GM19463 (cell line): ENCODE results near the gene ATP8B3.
A peak's percentile ranks its signal among the peaks of the same experiment; 100 is the strongest.

Experiments used
- ATAC-seq: cut with Tn5 transposase; IDR thresholded peaks from one replicate; pipeline ENCODE4 v1.9.1; 2021; ENCODE audit warnings: mild to moderate bottlenecking, moderate library complexity; ENCODE audit not compliant: unreplicated experiment

Gene ATP8B3, protein sequence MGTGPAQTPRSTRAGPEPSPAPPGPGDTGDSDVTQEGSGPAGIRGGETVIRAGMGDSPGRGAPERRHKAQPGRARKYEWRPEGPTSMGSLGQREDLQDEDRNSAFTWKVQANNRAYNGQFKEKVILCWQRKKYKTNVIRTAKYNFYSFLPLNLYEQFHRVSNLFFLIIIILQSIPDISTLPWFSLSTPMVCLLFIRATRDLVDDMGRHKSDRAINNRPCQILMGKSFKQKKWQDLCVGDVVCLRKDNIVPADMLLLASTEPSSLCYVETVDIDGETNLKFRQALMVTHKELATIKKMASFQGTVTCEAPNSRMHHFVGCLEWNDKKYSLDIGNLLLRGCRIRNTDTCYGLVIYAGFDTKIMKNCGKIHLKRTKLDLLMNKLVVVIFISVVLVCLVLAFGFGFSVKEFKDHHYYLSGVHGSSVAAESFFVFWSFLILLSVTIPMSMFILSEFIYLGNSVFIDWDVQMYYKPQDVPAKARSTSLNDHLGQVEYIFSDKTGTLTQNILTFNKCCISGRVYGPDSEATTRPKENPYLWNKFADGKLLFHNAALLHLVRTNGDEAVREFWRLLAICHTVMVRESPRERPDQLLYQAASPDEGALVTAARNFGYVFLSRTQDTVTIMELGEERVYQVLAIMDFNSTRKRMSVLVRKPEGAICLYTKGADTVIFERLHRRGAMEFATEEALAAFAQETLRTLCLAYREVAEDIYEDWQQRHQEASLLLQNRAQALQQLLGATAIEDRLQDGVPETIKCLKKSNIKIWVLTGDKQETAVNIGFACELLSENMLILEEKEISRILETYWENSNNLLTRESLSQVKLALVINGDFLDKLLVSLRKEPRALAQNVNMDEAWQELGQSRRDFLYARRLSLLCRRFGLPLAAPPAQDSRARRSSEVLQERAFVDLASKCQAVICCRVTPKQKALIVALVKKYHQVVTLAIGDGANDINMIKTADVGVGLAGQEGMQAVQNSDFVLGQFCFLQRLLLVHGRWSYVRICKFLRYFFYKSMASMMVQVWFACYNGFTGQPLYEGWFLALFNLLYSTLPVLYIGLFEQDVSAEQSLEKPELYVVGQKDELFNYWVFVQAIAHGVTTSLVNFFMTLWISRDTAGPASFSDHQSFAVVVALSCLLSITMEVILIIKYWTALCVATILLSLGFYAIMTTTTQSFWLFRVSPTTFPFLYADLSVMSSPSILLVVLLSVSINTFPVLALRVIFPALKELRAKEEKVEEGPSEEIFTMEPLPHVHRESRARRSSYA (N-terminal part only)

GRCh38 chr19:1811942-1812425, at the start of gene ATP8B3:
ATP8B3 (minus strand) TSS chr19:1812276; CDS start chr19:1811736, 540 bp downstream.
- ATAC-seq: peak; percentile 21

- no peak for ATAC-seq
Measured at GRCh38 chr19:1861599-1862031, 49.5 kb upstream of the ATP8B3 start.

DNA sequence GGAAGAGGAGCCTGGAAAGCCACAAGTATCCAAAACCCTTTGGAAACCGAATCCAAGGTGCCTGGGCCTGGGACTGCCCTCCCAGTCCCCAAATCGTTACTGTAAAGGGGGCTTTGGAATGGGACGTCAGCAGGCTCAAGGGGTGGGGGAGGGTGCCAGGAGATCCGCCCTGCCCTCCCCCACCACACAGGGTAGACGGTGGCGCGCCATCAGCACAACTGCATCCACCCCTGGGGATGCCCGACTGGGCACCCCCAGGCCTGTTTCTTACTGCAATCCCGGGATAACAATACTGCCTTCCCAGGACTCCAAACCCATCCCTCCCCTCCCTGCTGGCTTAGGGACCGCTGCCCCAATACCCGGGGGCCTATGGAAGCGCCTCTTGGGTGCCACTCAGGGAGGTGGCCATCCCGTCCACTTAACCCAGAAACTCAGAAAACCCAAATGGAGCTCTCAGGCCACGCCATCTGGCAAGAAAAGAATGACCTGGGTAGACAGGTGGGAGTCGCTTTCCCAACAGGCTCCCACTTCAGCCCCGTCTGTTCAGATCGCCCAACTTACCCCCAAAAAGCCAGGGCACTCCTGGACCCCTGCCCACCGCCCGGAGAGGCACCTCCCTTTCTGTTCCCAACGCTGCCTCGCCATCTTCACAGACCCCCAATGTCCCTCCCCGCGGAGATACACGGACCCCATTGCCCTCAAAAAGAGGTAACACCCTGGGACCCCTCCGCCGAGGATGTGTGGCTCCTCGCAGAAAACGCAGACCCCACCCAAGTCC, 48.9 kb upstream of the ATP8B3 start:
- ATAC-seq: no peak

GRCh38 chr19:1860042-1860775, 48.1 kb upstream of the ATP8B3 start:
- no peak for ATAC-seq

GRCh38 chr19:1859331-1859781, 47.3 kb upstream of the ATP8B3 start:
- no peak for ATAC-seq

GRCh38 chr19:1858412-1859081, 46.5 kb upstream of the ATP8B3 start:
- no peak for ATAC-seq

GRCh38 chr19:1857648-1858326, 45.7 kb upstream of the ATP8B3 start:
- ATAC-seq: no peak

DNA sequence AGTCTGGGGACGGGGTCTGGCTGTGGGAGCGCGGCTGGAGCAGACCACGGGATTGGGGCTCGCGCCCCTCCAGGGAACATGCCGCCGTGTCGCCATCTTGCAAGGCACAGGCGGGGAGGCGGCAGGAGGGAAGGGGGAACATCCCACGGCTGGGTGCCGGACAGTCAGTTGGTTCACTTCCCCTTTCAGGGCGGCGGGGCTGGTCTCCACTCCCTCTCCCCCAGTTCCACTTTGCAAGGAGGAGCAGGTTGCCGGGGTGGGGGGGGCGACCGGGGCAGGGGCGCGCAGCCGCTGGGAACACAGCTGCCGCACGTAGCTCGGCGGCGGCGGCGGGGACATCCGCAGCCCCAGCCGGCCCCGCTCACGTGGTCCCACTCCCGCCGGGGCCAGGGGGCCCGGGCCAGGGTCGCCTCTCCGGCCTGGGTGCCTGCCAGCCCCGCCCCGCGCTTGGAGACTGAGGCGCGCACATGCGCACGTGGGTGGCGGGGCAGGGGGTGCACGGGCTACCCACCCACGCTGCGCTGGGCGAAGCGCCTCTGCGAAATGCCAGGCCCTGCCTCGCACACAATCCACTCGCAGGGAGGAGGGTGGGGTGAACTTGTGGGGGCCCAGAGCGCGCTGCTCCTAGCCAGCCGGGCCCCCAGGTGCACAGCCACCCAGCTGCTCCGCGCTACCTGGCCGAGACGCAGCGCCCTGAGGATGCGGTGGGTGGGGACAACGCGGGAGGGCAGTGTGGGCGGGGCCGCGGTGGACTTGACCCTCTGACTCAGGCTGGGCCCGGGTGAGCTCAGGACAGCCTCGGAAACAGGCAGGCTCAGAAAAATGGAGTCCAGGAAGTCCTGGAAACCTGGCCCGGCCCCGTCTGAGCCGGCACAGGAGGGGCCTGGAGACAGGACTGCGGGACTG, 44.9 kb upstream of the ATP8B3 start:
- ATAC-seq: no peak

GRCh38 chr19:1856345-1856697, 44.2 kb upstream of the ATP8B3 start:
- no peak for ATAC-seq

- no peak for ATAC-seq
Measured at GRCh38 chr19:1855828-1856255, 43.8 kb upstream of the ATP8B3 start.

- peak; percentile 50 for ATAC-seq
Measured at GRCh38 chr19:1855040-1855827, 43.2 kb upstream of the ATP8B3 start.

GRCh38 chr19:1854542-1855039, 42.5 kb upstream of the ATP8B3 start:
- no peak for ATAC-seq

- no peak for ATAC-seq
Measured at GRCh38 chr19:1854039-1854541, 42.0 kb upstream of the ATP8B3 start.

DNA sequence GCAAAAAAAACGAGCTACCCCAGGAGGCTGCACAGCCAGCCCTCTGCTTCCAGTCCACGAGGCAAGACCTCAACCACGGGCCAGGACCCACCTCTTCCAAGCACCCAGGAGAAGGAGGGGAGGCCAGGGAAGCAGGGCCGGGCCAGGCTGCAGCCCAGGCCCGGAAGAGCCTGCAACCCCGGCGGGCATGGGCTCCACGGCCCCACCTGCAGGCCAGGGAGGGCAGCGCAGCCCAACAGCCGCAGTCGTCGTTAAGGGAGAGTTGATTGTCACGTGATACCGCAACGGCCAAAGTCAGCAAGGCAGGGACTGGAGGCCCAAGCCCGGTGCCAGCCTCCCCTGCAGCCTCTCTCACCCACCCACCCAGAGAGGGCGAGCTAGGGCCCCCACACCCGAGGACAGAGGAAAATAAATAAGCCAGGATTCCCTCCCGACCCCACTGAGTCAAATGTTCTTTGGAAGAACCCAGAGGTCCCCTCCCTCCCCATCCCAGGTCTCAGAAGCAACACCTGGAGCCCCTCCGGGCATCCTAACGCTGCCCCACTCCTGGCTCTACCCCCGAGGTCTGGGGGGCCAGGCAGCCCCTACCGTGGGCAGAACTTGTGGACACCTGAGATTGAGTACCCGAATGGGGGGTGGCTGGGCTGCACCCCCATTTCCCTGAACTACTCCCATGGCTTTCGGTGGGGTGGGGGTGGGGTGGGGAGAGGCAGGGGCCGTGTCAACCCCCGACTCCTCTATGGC, 41.4 kb upstream of the ATP8B3 start:
- ATAC-seq: no peak

- no peak for ATAC-seq
Measured at GRCh38 chr19:1852581-1853128, 40.6 kb upstream of the ATP8B3 start.
